Osteoblast (primary cell): ENCODE data around the gene NCOA4. TPM values are rescaled to one million over a fixed set of nuclear protein-coding genes. Genes with fewer than 3 reads are reported as not detected.
"Not testable (repeated sequence)": the region's sequence is repeated elsewhere in the genome, so short reads cannot be mapped to it uniquely, and the experiment has no call there.

Experiments used
- DNase-seq: peaks from one replicate; pipeline ENCODE4 v3.0.0; 2011; ENCODE audit warnings: low spot score, mixed read lengths; ENCODE audit not compliant: insufficient read length; ENCODE audit errors: missing footprints
- H2AFZ ChIP-seq: 2 replicates; pipeline ENCODE4 v1.6.0; 2011; ENCODE audit warnings: mild to moderate bottlenecking, low read length
- H3K27ac ChIP-seq: 2 replicates; pipeline ENCODE4 v1.5.1; 2011; ENCODE audit warnings: mild to moderate bottlenecking, low read depth, low read length, moderate library complexity
- H3K27me3 ChIP-seq: 2 replicates; pipeline ENCODE4 v1.6.0; 2012; ENCODE audit warnings: mild to moderate bottlenecking, control low read depth, inconsistent platforms, low read length, moderate library complexity; ENCODE audit not compliant: insufficient read depth
- H3K36me3 ChIP-seq: 2 replicates; pipeline ENCODE4 v1.5.1; 2011; ENCODE audit warnings: mild to moderate bottlenecking, low read length, control low read depth, moderate library complexity; ENCODE audit not compliant: insufficient read depth
- H3K4me1 ChIP-seq: 2 replicates; pipeline ENCODE4 v1.5.1; 2011; ENCODE audit warnings: mild to moderate bottlenecking, low read length, control low read depth, moderate library complexity; ENCODE audit not compliant: insufficient read depth
- H3K4me2 ChIP-seq: 2 replicates; pipeline ENCODE4 v1.6.0; 2011; ENCODE audit warnings: mild to moderate bottlenecking, low read length; ENCODE audit not compliant: insufficient read depth
- H3K4me3 ChIP-seq: fragments of 200-600 bp; sonication (generic); 3 replicates; pipeline ENCODE4 v1.5.1; 2012; ENCODE audit warnings: mild to moderate bottlenecking, low read length, inconsistent platforms; ENCODE audit not compliant: insufficient read depth
- H3K79me2 ChIP-seq: 2 replicates; pipeline ENCODE4 v1.6.0; 2012; ENCODE audit warnings: mild to moderate bottlenecking, low read length, control low read depth, inconsistent platforms; ENCODE audit not compliant: insufficient read depth
- H3K9me3 ChIP-seq: 2 replicates; pipeline ENCODE4 v1.5.1; 2011; ENCODE audit warnings: low read depth, low read length, control low read depth
- H4K20me1 ChIP-seq: 2 replicates; pipeline ENCODE4 v1.6.0; 2012; ENCODE audit warnings: mild to moderate bottlenecking, low read length, control low read depth; ENCODE audit not compliant: insufficient read depth
- CTCF ChIP-seq: IDR thresholded peaks from 2 replicates; pipeline ENCODE4 v1.5.1; 2011; ENCODE audit warnings: mild to moderate bottlenecking, low read depth, low read length, moderate library complexity; ENCODE audit errors: extremely low read depth
- total RNA-seq: library from RNA; depleted of rRNA; stranded (reverse); fragments of >200 nt; gene quantifications from 2 replicates; pipeline ENCODE4 v1.2.3, GENCODE V29; 2012

The NCOA4 gene
- total RNA-seq, 1 donor: 260 TPM

GRCh38 chr10:46001187-46001756 is 29.2 kb downstream of the NCOA4 start:
- Histone ChIP-seq H3K4me3 (no peak overlapping the region), H2AFZ (no peak overlapping the region), H3K27me3 (no peaks in the 10 kb centered on the region), H3K79me2 (peaks cover 16% of the 10 kb centered on the region), H3K4me1 (peaks cover 17% of the 10 kb centered on the region), H3K27ac (no peak overlapping the region), H4K20me1 (peaks cover 21% of the 10 kb centered on the region), H3K36me3 (peaks cover 67% of the 10 kb centered on the region), H3K9me3 (no peaks in the 10 kb centered on the region), H3K4me2 (no peak overlapping the region)
- TF ChIP-seq CTCF: no peak
- peak; percentile 18 for DNase-seq

GRCh38 chr10:46000538-46000937 is 29.9 kb downstream of the NCOA4 start:
- Histone ChIP-seq H3K27ac (no peak overlapping the region), H3K9me3 (no peaks in the 10 kb centered on the region), H3K4me3 (no peak overlapping the region), H3K27me3 (no peaks in the 10 kb centered on the region), H4K20me1 (peaks cover 14% of the 10 kb centered on the region), H3K4me1 (peaks cover 9% of the 10 kb centered on the region), H2AFZ (no peak overlapping the region), H3K4me2 (no peak overlapping the region), H3K36me3 (peaks cover 60% of the 10 kb centered on the region), H3K79me2 (peaks cover 16% of the 10 kb centered on the region)
- TF ChIP-seq CTCF: no peak
- no peak for DNase-seq

- not testable (repeated sequence) for H3K4me3 ChIP-seq
These were observed 30.5 kb downstream of the NCOA4 start for GRCh38 chr10:45999955-46000354.

GRCh38 chr10:45997994-45998763 is 32.2 kb downstream of the NCOA4 start:
- Histone ChIP-seq H3K4me3 (no peak overlapping the region), H3K79me2 (peaks cover 13% of the 10 kb centered on the region), H3K4me1 (peaks cover 3% of the 10 kb centered on the region), H2AFZ (no peak overlapping the region), H3K27ac (no peak overlapping the region), H3K4me2 (no peak overlapping the region), H3K36me3 (peaks cover 36% of the 10 kb centered on the region), H4K20me1 (peaks cover 11% of the 10 kb centered on the region), H3K27me3 (no peaks in the 10 kb centered on the region), H3K9me3 (no peaks in the 10 kb centered on the region)
- no peak for DNase-seq
- TF ChIP-seq CTCF: no peak

More at GRCh38 chr10:45999955-46000354, 30.5 kb downstream of the NCOA4 start:
- not testable (repeated sequence) for H3K27me3 ChIP-seq, DNase-seq, H3K9me3 ChIP-seq, H3K27ac ChIP-seq, H3K4me2 ChIP-seq, H3K4me1 ChIP-seq, H2AFZ ChIP-seq
- Histone ChIP-seq H3K36me3 (peaks cover 54% of the 10 kb centered on the region), H4K20me1 (peaks cover 12% of the 10 kb centered on the region), H3K79me2 (peaks cover 15% of the 10 kb centered on the region)
